Astrocyte (in vitro differentiated cells and primary cell): Measurements from ENCODE around the gene KCND2. TPM values are rescaled to one million over a fixed set of nuclear protein-coding genes. Genes with fewer than 3 reads are reported as not detected.
"Not testable (repeated sequence)": the region's sequence is repeated elsewhere in the genome, so short reads cannot be mapped to it uniquely, and the experiment has no call there.

Experiments used
- DNase-seq: peaks from one replicate; pipeline ENCODE4 v3.0.0-alpha.2; 2010; ENCODE audit warnings: low read depth
- FAIRE-seq: peaks from 2 replicates; lab custom pipeline; 2011; peaks lifted over from hg19 to GRCh38; lab: Jason Lieb, UNC
- H2AFZ ChIP-seq: 2 replicates; pipeline ENCODE4 v1.6.0; 2012; ENCODE audit warnings: low read depth, low read length, inconsistent platforms
- H3K27ac ChIP-seq: 2 replicates; pipeline ENCODE4 v1.5.1; 2011; ENCODE audit warnings: low read depth, low read length, inconsistent platforms
- H3K27me3 ChIP-seq: 2 replicates; pipeline ENCODE4 v1.6.0; 2011; ENCODE audit warnings: low read length, inconsistent platforms; ENCODE audit not compliant: insufficient read depth
- H3K36me3 ChIP-seq: 2 replicates; pipeline ENCODE4 v1.5.1; 2011; ENCODE audit warnings: low read length, inconsistent platforms; ENCODE audit not compliant: insufficient read depth
- H3K4me1 ChIP-seq: 2 replicates; pipeline ENCODE4 v1.5.1; 2011; ENCODE audit warnings: low read length, inconsistent platforms; ENCODE audit not compliant: insufficient read depth
- H3K4me2 ChIP-seq: 2 replicates; pipeline ENCODE4 v1.6.0; 2012; ENCODE audit warnings: low read length, inconsistent platforms
- H3K4me3 ChIP-seq: 2 replicates; pipeline ENCODE4 v1.5.1; 2011; ENCODE audit warnings: low read depth, mild to moderate bottlenecking, low read length, inconsistent platforms; ENCODE audit not compliant: insufficient read depth
- H3K79me2 ChIP-seq: 2 replicates; pipeline ENCODE4 v1.6.0; 2012; ENCODE audit warnings: mild to moderate bottlenecking, low read length, inconsistent platforms; ENCODE audit not compliant: insufficient read depth
- H3K9ac ChIP-seq: 2 replicates; pipeline ENCODE4 v1.6.0; 2012; ENCODE audit warnings: mild to moderate bottlenecking, low read length, inconsistent platforms
- H3K9me3 ChIP-seq: 2 replicates; pipeline ENCODE4 v1.5.1; 2012; ENCODE audit warnings: low read depth, mild to moderate bottlenecking, low read length, inconsistent platforms; ENCODE audit not compliant: insufficient read depth
- H4K20me1 ChIP-seq: 2 replicates; pipeline ENCODE4 v1.6.0; 2012; ENCODE audit warnings: low read length, inconsistent platforms; ENCODE audit not compliant: insufficient read depth
- H3K27ac Mint-ChIP-seq: one replicate; pipeline ENCODE4 v1.8.0; 2021; ENCODE audit warnings: mild to moderate bottlenecking, mixed read lengths; ENCODE audit not compliant: unreplicated experiment
- H3K27me3 Mint-ChIP-seq: one replicate; pipeline ENCODE4 v1.8.0; 2021; ENCODE audit warnings: low read depth, mixed read lengths; ENCODE audit not compliant: unreplicated experiment
- H3K36me3 Mint-ChIP-seq: one replicate; pipeline ENCODE4 v1.8.0; 2021; ENCODE audit warnings: low read depth, mixed read lengths; ENCODE audit not compliant: unreplicated experiment
- H3K4me1 Mint-ChIP-seq: one replicate; pipeline ENCODE4 v1.8.0; 2021; ENCODE audit warnings: low read depth, mixed read lengths; ENCODE audit not compliant: unreplicated experiment
- H3K4me3 Mint-ChIP-seq: one replicate; pipeline ENCODE4 v1.8.0; 2021; ENCODE audit warnings: mild to moderate bottlenecking, moderate library complexity, mixed read lengths; ENCODE audit not compliant: unreplicated experiment
- H3K9me3 Mint-ChIP-seq: one replicate; pipeline ENCODE4 v1.8.0; 2021; ENCODE audit warnings: mild to moderate bottlenecking, mixed read lengths; ENCODE audit not compliant: unreplicated experiment
- CTCF ChIP-seq: IDR thresholded peaks from 2 replicates; pipeline ENCODE4 v1.5.1; 2011; ENCODE audit warnings: low read depth, mild to moderate bottlenecking, inconsistent platforms, low read length, moderate library complexity; ENCODE audit not compliant: insufficient read depth
- EZH2 ChIP-seq: IDR thresholded peaks from 2 replicates; pipeline ENCODE4 v1.6.1; 2012; ENCODE audit warnings: mild to moderate bottlenecking, low read length, inconsistent platforms; ENCODE audit not compliant: insufficient read depth
- total RNA-seq: library from RNA; stranded (reverse); gene quantifications from 2 replicates; pipeline ENCODE4 v1.2.1, GENCODE V29; 2021

KCND2 gene
- total RNA-seq, 1 donor from 2014 or later, result 0.30 TPM

- H2AFZ ChIP-seq, H3K9me3 ChIP-seq, H4K20me1 ChIP-seq, H3K27me3 ChIP-seq, H3K4me3 Mint-ChIP-seq, H3K9me3 Mint-ChIP-seq, DNase-seq, H3K27ac Mint-ChIP-seq, H3K27ac ChIP-seq, H3K79me2 ChIP-seq, H3K4me1 ChIP-seq, H3K27me3 Mint-ChIP-seq, FAIRE-seq, H3K36me3 ChIP-seq, H3K4me3 ChIP-seq, H3K4me2 ChIP-seq, H3K36me3 Mint-ChIP-seq, H3K4me1 Mint-ChIP-seq, H3K9ac ChIP-seq: not testable (repeated sequence)
Measured at GRCh38 chr7:120780451-120780850, 507.5 kb downstream of the KCND2 start.

- no peak overlapping the region for H3K27ac ChIP-seq
- H3K27me3 ChIP-seq, result no peaks in the 10 kb centered on the region
- no peak overlapping the region for H2AFZ ChIP-seq
- Mint-ChIP-seq H3K36me3 (no peaks in the 10 kb centered on the region), H3K4me3 (no peak overlapping the region), H3K9me3 (no peaks in the 10 kb centered on the region), H3K4me1 (peaks cover 2% of the 10 kb centered on the region), H3K27ac (no peak overlapping the region), H3K27me3 (no peaks in the 10 kb centered on the region)
- TF ChIP-seq EZH2, result no peak
- TF ChIP-seq CTCF, result no peak
- H3K4me3 ChIP-seq, result no peak overlapping the region
- H3K79me2 ChIP-seq, result no peaks in the 10 kb centered on the region
- FAIRE-seq (no peak), DNase-seq (no peak)
- no peaks in the 10 kb centered on the region for H3K4me1 ChIP-seq
- no peak overlapping the region for H3K4me2 ChIP-seq
- H3K36me3 ChIP-seq, result no peaks in the 10 kb centered on the region
- no peaks in the 10 kb centered on the region for H3K9me3 ChIP-seq
- H3K9ac ChIP-seq, result no peak overlapping the region
- no peaks in the 10 kb centered on the region for H4K20me1 ChIP-seq
Measured at GRCh38 chr7:120780938-120781337, 508.0 kb downstream of the KCND2 start.

GRCh38 chr7:120781924-120782323 is 508.9 kb downstream of the KCND2 start:
- not testable (repeated sequence) for H3K9me3 ChIP-seq, H3K4me1 Mint-ChIP-seq, H3K4me3 Mint-ChIP-seq, H4K20me1 ChIP-seq, H3K27ac Mint-ChIP-seq, H3K36me3 Mint-ChIP-seq, H3K4me2 ChIP-seq, H3K27me3 Mint-ChIP-seq, H3K9me3 Mint-ChIP-seq, H3K36me3 ChIP-seq, H3K4me3 ChIP-seq, H3K9ac ChIP-seq, H3K27me3 ChIP-seq, H3K79me2 ChIP-seq, DNase-seq, H3K4me1 ChIP-seq, H2AFZ ChIP-seq, H3K27ac ChIP-seq, FAIRE-seq

DNA sequence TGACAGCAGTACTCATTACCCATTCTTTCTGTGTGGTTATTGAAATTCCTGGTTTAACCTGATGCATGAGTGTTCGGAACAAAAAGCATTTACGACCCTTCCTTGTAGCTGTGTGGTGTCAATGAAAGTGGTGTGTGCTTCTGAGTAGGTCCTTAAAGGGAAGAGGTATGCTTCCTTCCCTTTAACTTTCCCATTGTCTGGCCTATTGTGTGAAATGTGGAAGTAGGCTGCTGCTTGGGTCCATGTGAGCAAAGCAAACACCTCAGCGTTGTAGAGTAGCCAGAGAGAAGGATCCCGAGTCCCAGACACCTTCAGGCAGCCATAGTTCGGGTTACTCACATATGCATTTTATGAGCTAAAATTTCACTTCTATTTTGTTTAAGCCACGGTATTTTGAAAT is 510.3 kb downstream of the KCND2 start:
- no peak overlapping the region for H2AFZ ChIP-seq
- no peaks in the 10 kb centered on the region for H3K79me2 ChIP-seq
- peaks cover 2% of the 10 kb centered on the region for H3K4me1 Mint-ChIP-seq
- H3K27me3 ChIP-seq, result no peaks in the 10 kb centered on the region
- no peaks in the 10 kb centered on the region for H3K36me3 Mint-ChIP-seq
- FAIRE-seq (no peak), DNase-seq (no peak)
- no peak overlapping the region for H3K9ac ChIP-seq
- H3K9me3 ChIP-seq, result no peaks in the 10 kb centered on the region
- no peaks in the 10 kb centered on the region for H3K36me3 ChIP-seq
- H3K9me3 Mint-ChIP-seq, result no peaks in the 10 kb centered on the region
- H3K4me1 ChIP-seq, result no peaks in the 10 kb centered on the region
- no peaks in the 10 kb centered on the region for H3K27me3 Mint-ChIP-seq
- H3K4me2 ChIP-seq, result no peak overlapping the region
- H3K4me3 Mint-ChIP-seq, result no peak overlapping the region
- H3K4me3 ChIP-seq, result no peak overlapping the region
- TF ChIP-seq EZH2 (no peak), CTCF (no peak)
- H3K27ac Mint-ChIP-seq, result no peak overlapping the region
- no peak overlapping the region for H3K27ac ChIP-seq
- no peaks in the 10 kb centered on the region for H4K20me1 ChIP-seq
